H1 (cell line): ENCODE measurements around the gene CYB5R3. TPM values are rescaled to one million over a fixed set of nuclear protein-coding genes. Genes with fewer than 3 reads are reported as not detected.

Source experiments
- CBX8 ChIP-seq: fragments of 300-800, 300-1000 bp; sonication (generic); IDR thresholded peaks from 2 replicates; pipeline ENCODE4 v1.7.1; 2016; ENCODE audit warnings: low read depth, low read length, borderline replicate concordance
- KDM4A ChIP-seq: IDR thresholded peaks from one replicate; pipeline ENCODE4 v1.7.1; 2012; ENCODE audit warnings: low read depth, mild to moderate bottlenecking, moderate library complexity, low read length, inconsistent platforms; ENCODE audit not compliant: severe bottlenecking
- NANOG ChIP-seq: IDR thresholded peaks from 2 replicates; pipeline ENCODE4 v1.6.1; 2011; ENCODE audit warnings: low read length, low read depth, mild to moderate bottlenecking, inconsistent platforms; ENCODE audit not compliant: insufficient read depth, poor library complexity, severe bottlenecking
- SIN3A ChIP-seq, 2 experiments: IDR thresholded peaks in 1 of 2; conservative IDR thresholded peaks in 1 of 2; 2 replicates each; pipeline ENCODE4 v1.6.1; 2011 to 2012; ENCODE audit warnings: low read length in 2 of 2, improper control_type of control experiment in 1 of 2, low read depth in 1 of 2, mild to moderate bottlenecking in 1 of 2
- polyA plus RNA-seq, 7 experiments: library from polyadenylated mRNA; depleted of rRNA in 3 of 7; stranded (reverse) in 5 of 7; unstranded in 2 of 7; fragments of >200 nt in 5 of 7; fragments of 200-250 nt in 2 of 7; gene quantifications; 1 replicate in 5 of 7; 2 replicates in 1 of 7; 4 replicates in 1 of 7; pipeline versions ENCODE4 v1.2.1 to v1.2.3, GENCODE V29; 2011 to 2013; ENCODE audit warnings: missing spikeins in 2 of 7, mixed read lengths in 2 of 7
- total RNA-seq: library from RNA; stranded (reverse); fragmentation: NEBNext Ultra II Directional; extraction: Animal tissue kit (Norgen Biotek cat#: 25700); gene quantifications from 2 replicates; pipeline ENCODE4 v1.2.1, GENCODE V29; 2021

CYB5R3 gene
- total and polyA plus RNA-seq, 2 of the 8 experiments (the other 6 are each of a cell fraction or from before 2014, with no cell fraction given): 75.3 to 113 TPM

GRCh38 chr22:42596336-42596735 lies 52.9 kb downstream of the CYB5R3 start (continued):
- TF ChIP-seq KDM4A (no peak), CBX8 (no peak), NANOG (no peak), SIN3A (conservative IDR thresholded peaks at IDR 0.05 in 1 of 2, IDR thresholded peaks at IDR 0.05 in 1 of 2; ENCODE audit: low read depth in 1 of 2, low read length in 2 of 2) (no peak)
